IMR-90 (cell line): ENCODE results near the gene ALG6. TPM values are rescaled to one million over a fixed set of nuclear protein-coding genes. Genes with fewer than 3 reads are reported as not detected.
A peak's percentile ranks its signal among the peaks of the same experiment; 100 is the strongest.

Experiments
- ATAC-seq: fragments of 200-7000 bp; cut with Tn5 transposase; 2 replicates; pipeline ENCODE4 v1.9.1; 2020; ENCODE audit warnings: low read depth, mild to moderate bottlenecking, moderate library complexity
- BruUV-seq: library from RNA; stranded (reverse); fragments of 400-500 nt; replicated peaks from 2 replicates; lab custom pipeline; 2021; lab: Mats Ljungman, UMichigan
- CTCF ChIA-PET: fragments of 300-600 bp; formaldehyde crosslinking; extraction: SDS; loops from one replicate; lab custom pipeline; 2021; ENCODE audit warnings: antibody characterized with exemption; lab: Yijun Ruan, JAX
- POLR2A ChIA-PET: fragments of 300-600 bp; sonication (Branson Sonifier 250); formaldehyde crosslinking; loops from one replicate; lab custom pipeline; 2022; ENCODE audit warnings: antibody characterized with exemption; ENCODE audit not compliant: unreplicated experiment; lab: Charles Lee
- DNase-seq: peaks from one replicate; pipeline ENCODE4 v3.0.0; 2013
- H2AFZ ChIP-seq: replicated peaks from 2 replicates; pipeline ENCODE3; 2013; ENCODE audit warnings: low read length, mild to moderate bottlenecking; ENCODE audit not compliant: poor library complexity
- H2AK5ac ChIP-seq: 2 replicates; pipeline ENCODE4 v1.6.1; 2013; ENCODE audit warnings: low read depth, low read length, inconsistent platforms
- H2AK9ac ChIP-seq: replicated peaks from 2 replicates; pipeline ENCODE3; 2013; ENCODE audit warnings: mild to moderate bottlenecking, low read depth, low read length, moderate library complexity; ENCODE audit not compliant: poor library complexity
- H2BK120ac ChIP-seq: 2 replicates; pipeline ENCODE4 v1.6.1; 2013; ENCODE audit warnings: low read depth, low read length, inconsistent platforms
- H2BK15ac ChIP-seq: 3 replicates; pipeline ENCODE4 v1.6.1; 2013; ENCODE audit warnings: low read depth, low read length, inconsistent platforms
- H2BK20ac ChIP-seq: 2 replicates; pipeline ENCODE4 v1.6.1; 2013; ENCODE audit warnings: low read depth, mild to moderate bottlenecking, inconsistent platforms, low read length, moderate library complexity
- H2BK5ac ChIP-seq: 2 replicates; pipeline ENCODE4 v1.6.1; 2013; ENCODE audit warnings: mild to moderate bottlenecking, low read depth, low read length, inconsistent platforms; ENCODE audit not compliant: poor library complexity, severe bottlenecking
- H3K14ac ChIP-seq: replicated peaks from 2 replicates; pipeline ENCODE4 v1.6.1; 2013; ENCODE audit warnings: low read depth, low read length, inconsistent platforms
- H3K18ac ChIP-seq: 2 replicates; pipeline ENCODE4 v1.6.1; 2013; ENCODE audit warnings: low read depth, low read length, control low read depth
- H3K23ac ChIP-seq: 2 replicates; pipeline ENCODE4 v1.6.1; 2013; ENCODE audit warnings: low read depth, low read length, inconsistent platforms
- H3K27ac ChIP-seq: 2 replicates; pipeline ENCODE4 v1.5.1; 2013; ENCODE audit warnings: mild to moderate bottlenecking, control low read depth, low read length; ENCODE audit not compliant: insufficient read depth
- H3K27me3 ChIP-seq: 2 replicates; pipeline ENCODE4 v1.6.1; 2013; ENCODE audit warnings: low read length; ENCODE audit not compliant: control insufficient read depth, insufficient read depth
- H3K36me3 ChIP-seq: 2 replicates; pipeline ENCODE4 v1.6.1; 2013; ENCODE audit warnings: low read length, mixed read lengths; ENCODE audit not compliant: control insufficient read depth, insufficient read depth
- H3K4ac ChIP-seq: 2 replicates; pipeline ENCODE4 v1.6.1; 2013; ENCODE audit warnings: low read depth, low read length, inconsistent platforms
- H3K4me1 ChIP-seq: 2 replicates; pipeline ENCODE4 v1.6.1; 2013; ENCODE audit warnings: low read length, mixed read lengths; ENCODE audit not compliant: control insufficient read depth, insufficient read depth
- H3K4me2 ChIP-seq: 2 replicates; pipeline ENCODE4 v1.6.1; 2013; ENCODE audit warnings: low read depth, mild to moderate bottlenecking, control low read depth, low read length, moderate library complexity
- H3K4me3 ChIP-seq: 2 replicates; pipeline ENCODE4 v1.5.1; 2013; ENCODE audit warnings: low read depth, mild to moderate bottlenecking, control low read depth, low read length, moderate library complexity; ENCODE audit not compliant: insufficient read depth
- H3K56ac ChIP-seq: 2 replicates; pipeline ENCODE4 v1.6.1; 2013; ENCODE audit warnings: low read length, inconsistent platforms; ENCODE audit not compliant: insufficient read depth; ENCODE audit errors: extremely low read depth
- H3K79me1 ChIP-seq, 2 experiments: 2 replicates each; pipeline ENCODE4 v1.6.1; 2013; ENCODE audit warnings: low read length in 2 of 2, inconsistent platforms in 1 of 2, low read depth in 1 of 2
- H3K9ac ChIP-seq: 2 replicates; pipeline ENCODE4 v1.6.1; 2013; ENCODE audit warnings: low read depth, low read length, control low read depth
- H3K9me1 ChIP-seq: 2 replicates; pipeline ENCODE4 v1.6.1; 2013; ENCODE audit warnings: low read length, inconsistent platforms; ENCODE audit not compliant: insufficient read depth
- H3K9me3 ChIP-seq: 2 replicates; pipeline ENCODE4 v1.6.1; 2013; ENCODE audit warnings: low read length; ENCODE audit not compliant: control insufficient read depth, insufficient read depth
- H4K20me1 ChIP-seq: 2 replicates; pipeline ENCODE4 v1.6.1; 2013; ENCODE audit warnings: low read length, inconsistent platforms; ENCODE audit not compliant: insufficient read depth
- H4K5ac ChIP-seq: 2 replicates; pipeline ENCODE4 v1.6.1; 2013; ENCODE audit warnings: mild to moderate bottlenecking, low read depth, low read length, control low read depth
- H4K8ac ChIP-seq, 2 experiments: 2 replicates each; pipeline ENCODE4 v1.6.1; 2013; ENCODE audit warnings: low read depth in 2 of 2, low read length in 2 of 2, control low read depth in 1 of 2, inconsistent platforms in 1 of 2
- H4K91ac ChIP-seq: 2 replicates; pipeline ENCODE4 v1.6.1; 2013; ENCODE audit warnings: low read depth, low read length, inconsistent platforms; ENCODE audit not compliant: insufficient read depth
- CTCF ChIP-seq: conservative IDR thresholded peaks from 2 replicates; pipeline ENCODE4 v1.5.1; 2012; ENCODE audit warnings: mild to moderate bottlenecking, low read depth, low read length, improper control_type of control experiment
- ELK1 ChIP-seq: fragments of 150-350 bp; IDR thresholded peaks from 2 replicates; pipeline ENCODE4 v1.6.1; 2016; ENCODE audit warnings: low read depth, mild to moderate bottlenecking, low read length, moderate library complexity, borderline replicate concordance
- FOS ChIP-seq: fragments of 150-350 bp; IDR thresholded peaks from 2 replicates; pipeline ENCODE4 v1.6.1; 2016; ENCODE audit warnings: low read depth, low read length
- MXI1 ChIP-seq: IDR thresholded peaks from 2 replicates; pipeline ENCODE4 v1.6.1; 2012; ENCODE audit warnings: low read depth, mild to moderate bottlenecking, low read length, moderate library complexity, borderline replicate concordance
- NFE2L2 ChIP-seq: fragments of 150-350 bp; IDR thresholded peaks from 2 replicates; pipeline ENCODE4 v1.6.1; 2016; ENCODE audit warnings: low read depth, mild to moderate bottlenecking, low read length
- POLR2A ChIP-seq: IDR thresholded peaks from 2 replicates; pipeline ENCODE4 v1.6.1; 2012; ENCODE audit warnings: mild to moderate bottlenecking, low read depth, low read length
- RAD21 ChIP-seq: IDR thresholded peaks from 2 replicates; pipeline ENCODE4 v1.6.1; 2012; ENCODE audit warnings: low read length, improper control_type of control experiment
- RCOR1 ChIP-seq: IDR thresholded peaks from 2 replicates; pipeline ENCODE4 v1.6.1; 2012; ENCODE audit warnings: mild to moderate bottlenecking, low read length, improper control_type of control experiment; ENCODE audit not compliant: insufficient replicate concordance
- SMC3 ChIP-seq: fragments of 150-350 bp; IDR thresholded peaks from 2 replicates; pipeline ENCODE4 v1.6.1; 2016; ENCODE audit warnings: low read depth, mild to moderate bottlenecking, antibody characterized with exemption, low read length, moderate library complexity
- USF2 ChIP-seq: fragments of 150-350 bp; IDR thresholded peaks from 2 replicates; pipeline ENCODE4 v1.6.1; 2017; ENCODE audit warnings: mild to moderate bottlenecking, antibody characterized with exemption, low read length, low read depth
- WGBS, 2 experiments: methylation state at CpG; one replicate each; pipeline versions ENCODE4 v1.1.5 to v1.1.7; 2013; ENCODE audit warnings: missing lambda C conversion rate in 2 of 2; ENCODE audit not compliant: insufficient read length in 1 of 2; ENCODE audit errors: extremely low coverage in 2 of 2; 5-methylcytosine and 5-hydroxymethylcytosine counted together
- dilution Hi-C: fragments of 300-500 bp; cut with HindIII; formaldehyde crosslinking; loops from one replicate; pipeline ENCODE4 v1.14.3; 2018; ENCODE audit warnings: low sequenced_read_pairs; ENCODE audit not compliant: unreplicated experiment
- in situ Hi-C: fragments of 300-500 bp; cut with MboI; formaldehyde crosslinking; loops from 3 replicates; pipeline ENCODE4 v1.14.3; 2019; ENCODE audit warnings: low sequenced_read_pairs, inconsistent platforms, mixed read lengths
- intact Hi-C: fragments of 100-400 bp; cut with micrococcal nuclease; formaldehyde crosslinking; loops from 2 replicates; pipeline ENCODE4 v1.10.0; 2022
- polyA plus RNA-seq, 3 experiments: library from polyadenylated mRNA; depleted of rRNA; stranded (reverse); fragments of >200 nt; gene quantifications; 2 replicates each; pipeline ENCODE4 v1.2.3, GENCODE V29; 2012; ENCODE audit warnings: low replicate concordance in 1 of 3
- total RNA-seq: library from RNA; depleted of rRNA; stranded (reverse); fragments of >200 nt; gene quantifications from 2 replicates; pipeline ENCODE4 v1.2.3, GENCODE V29; 2012

Gene ALG6
- total and polyA plus RNA-seq, 2 of the 4 experiments (the other 2 are of a cell fraction), result 4.8 to 6.5 TPM

GRCh38 chr1:63317817-63318152 is 49.6 kb upstream of the ALG6 start:
- Histone ChIP-seq H2BK20ac (no peak overlapping the region), H3K9me1 (no peaks in the 10 kb centered on the region), H3K4me2 (peak overlapping the region; percentile 70; the same call in 1 of the 2 replicates), H4K8ac (no peak overlapping the region), H2AK9ac (no peak overlapping the region), H3K23ac (no peak overlapping the region), H3K9ac (no peak overlapping the region), H3K4ac (no peak overlapping the region), H3K27me3 (peaks cover 77% of the 10 kb centered on the region), H3K4me3 (no peak overlapping the region), H2AK5ac (no peak overlapping the region), H3K79me1 (no peaks in the 10 kb centered on the region), H2BK120ac (no peak overlapping the region), H3K56ac (no peak overlapping the region), H3K27ac (no peak overlapping the region), H3K18ac (no peak overlapping the region), H3K14ac (no peak overlapping the region), H3K36me3 (no peaks in the 10 kb centered on the region), H2BK5ac (no peak overlapping the region), H2BK15ac (no peak overlapping the region), H4K5ac (no peak overlapping the region), H4K20me1 (0 out of 2 replicates have a peak, but pooled peaks cover 5% of the 10 kb centered on the region), H3K4me1 (no peaks in the 10 kb centered on the region), H3K9me3 (peaks cover 28% of the 10 kb centered on the region), H2AFZ (no peak overlapping the region), H4K91ac (no peak overlapping the region)
- WGBS, 2 experiments, result 11% methylated on average over 7 of the region's 14 CpGs; no CpG with 5 or more reads in 1 of the 2 experiments
- ChIA-PET POLR2A (no interaction called here), CTCF (no interaction called here)
- dilution Hi-C loops (no loop called here), intact Hi-C loops (loop anchor here (1.0 kb wide), 1 partner anchor 124 kb away; no protein-coding TSS in a partner anchor), in situ Hi-C loops (loop anchor here (25.0 kb wide), 1 partner anchor 945 kb away; no protein-coding TSS in a partner anchor)
- no TSS peak for BruUV-seq
- no peak for DNase-seq
- TF ChIP-seq FOS (no peak), RAD21 (no peak), MXI1 (no peak), NFE2L2 (no peak), CTCF (no peak), RCOR1 (no peak), SMC3 (no peak), USF2 (no peak), POLR2A (no peak), ELK1 (no peak)
- no peak for ATAC-seq
